HG03108 (cell line): Measurements from ENCODE around the gene RMC1.

ENCODE experiments used
- ATAC-seq: cut with Tn5 transposase; IDR thresholded peaks from one replicate; pipeline ENCODE4 v1.9.1; 2021; ENCODE audit warnings: moderate library complexity; ENCODE audit not compliant: unreplicated experiment

The RMC1 gene

DNA sequence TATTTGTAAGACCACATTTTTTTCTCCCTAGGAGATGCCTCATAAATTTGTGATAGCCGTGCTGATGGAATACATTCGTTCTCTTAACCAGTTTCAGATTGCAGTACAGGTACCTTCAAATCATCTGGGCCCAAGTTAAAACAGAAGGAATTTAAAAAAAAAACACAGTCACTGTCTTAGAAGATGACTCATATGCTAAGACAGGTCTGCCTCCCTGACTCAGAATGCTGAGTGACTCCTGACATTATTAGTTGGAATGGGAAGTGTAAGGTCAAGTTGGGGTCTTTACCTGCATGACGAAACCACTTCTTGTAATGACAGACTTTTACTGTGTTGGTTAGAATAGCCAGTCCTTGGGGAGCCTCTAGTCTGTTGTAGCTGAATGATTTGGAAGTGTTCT, 26.3 kb downstream of the RMC1 start:
- ATAC-seq: no peak

DNA sequence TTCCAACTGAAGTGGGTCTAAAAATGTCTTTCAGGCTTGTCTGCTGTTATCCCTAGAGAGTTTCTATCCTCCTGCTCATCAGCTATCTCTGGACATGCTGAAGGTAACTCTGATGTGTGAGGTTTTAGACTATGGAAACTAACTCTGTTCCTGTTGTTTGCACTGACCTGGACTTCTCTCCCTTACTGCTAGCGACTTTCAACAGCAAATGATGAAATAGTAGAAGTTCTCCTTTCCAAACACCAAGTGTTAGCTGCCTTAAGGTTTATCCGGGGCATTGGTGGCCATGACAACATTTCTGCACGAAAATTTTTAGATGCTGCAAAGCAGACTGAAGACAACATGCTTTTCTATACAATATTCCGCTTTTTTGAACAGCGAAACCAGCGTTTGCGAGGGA, 26.9 kb downstream of the RMC1 start:
- no peak for ATAC-seq

DNA sequence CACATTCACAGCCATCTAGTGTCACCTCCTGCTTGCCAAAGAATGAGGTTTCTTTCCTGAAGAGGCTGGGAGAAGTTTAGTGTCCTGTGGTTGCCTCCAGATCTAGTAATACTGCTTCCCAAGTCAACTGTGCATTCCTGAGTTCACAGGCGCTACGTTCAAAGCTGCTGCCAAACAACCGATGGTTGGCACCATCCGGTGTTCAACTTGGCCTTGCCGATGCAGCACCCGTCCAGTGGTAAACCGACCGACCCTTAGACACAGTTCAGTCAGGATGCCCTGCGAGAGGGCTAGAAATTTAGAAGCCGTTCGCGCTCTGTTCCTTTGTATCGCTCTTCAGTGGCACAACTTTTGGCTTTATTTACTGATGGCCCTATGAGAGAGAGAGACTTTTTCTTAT, 28.6 kb downstream of the RMC1 start:
- ATAC-seq: no peak

DNA sequence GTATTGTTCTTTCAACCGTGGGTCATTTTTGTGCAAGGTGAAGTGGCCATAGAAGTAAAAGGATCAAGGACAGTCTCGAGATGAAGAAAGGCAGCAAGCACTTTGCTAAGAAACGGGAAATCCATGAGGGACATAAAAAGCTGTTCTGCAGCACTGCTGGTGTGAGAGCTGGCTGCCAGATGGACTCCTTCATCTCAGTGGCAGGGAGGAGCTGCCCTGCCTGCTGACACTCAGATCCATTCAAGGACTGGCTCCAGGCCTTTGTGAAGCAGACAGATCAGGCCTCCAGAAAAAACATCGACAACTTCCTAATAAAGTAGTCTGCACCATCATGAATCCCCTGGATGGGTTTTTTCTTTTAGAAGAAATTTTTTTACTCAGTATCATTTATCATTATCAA, 29.5 kb downstream of the RMC1 start:
- no peak for ATAC-seq

DNA sequence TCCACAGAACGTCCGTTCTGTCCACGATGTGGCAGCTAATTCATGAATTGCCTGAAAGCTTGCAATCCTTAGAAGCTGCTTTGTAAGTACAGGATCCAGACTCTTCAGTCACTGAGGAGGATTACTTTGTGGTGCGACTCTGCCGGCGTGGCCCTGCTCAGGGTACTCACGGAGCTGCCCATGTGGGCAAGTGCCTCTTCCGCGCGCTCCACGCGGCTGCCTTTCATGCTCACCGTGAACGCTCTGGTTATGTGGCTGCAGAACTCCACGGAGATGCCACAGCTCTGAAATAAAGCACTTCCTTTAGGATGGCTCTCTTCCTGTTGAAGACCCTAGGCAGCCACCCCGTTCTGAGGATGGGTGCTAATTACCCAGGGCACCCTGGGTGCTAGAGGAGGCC, 31.0 kb downstream of the RMC1 start:
- no peak for ATAC-seq

DNA sequence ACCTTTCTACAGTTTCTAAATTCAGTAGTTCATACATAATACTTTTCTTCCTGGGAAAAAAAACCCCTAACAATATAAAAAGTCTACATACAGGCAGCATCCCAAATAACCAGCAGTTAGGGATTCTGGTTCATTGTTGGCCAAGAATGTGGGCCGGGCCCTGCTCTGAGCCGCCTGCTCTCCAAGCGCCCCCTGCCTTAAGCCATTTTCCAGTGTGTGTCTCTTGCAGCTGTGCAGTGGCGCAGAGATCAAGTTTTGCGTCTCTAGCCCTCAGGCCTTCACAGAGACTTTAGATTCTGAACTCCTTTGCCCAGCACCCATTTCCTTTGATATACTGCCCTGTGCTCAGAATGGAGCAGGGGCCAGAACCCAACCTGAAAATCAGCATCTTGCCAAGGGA, 32.9 kb downstream of the RMC1 start:
- ATAC-seq: no peak

DNA sequence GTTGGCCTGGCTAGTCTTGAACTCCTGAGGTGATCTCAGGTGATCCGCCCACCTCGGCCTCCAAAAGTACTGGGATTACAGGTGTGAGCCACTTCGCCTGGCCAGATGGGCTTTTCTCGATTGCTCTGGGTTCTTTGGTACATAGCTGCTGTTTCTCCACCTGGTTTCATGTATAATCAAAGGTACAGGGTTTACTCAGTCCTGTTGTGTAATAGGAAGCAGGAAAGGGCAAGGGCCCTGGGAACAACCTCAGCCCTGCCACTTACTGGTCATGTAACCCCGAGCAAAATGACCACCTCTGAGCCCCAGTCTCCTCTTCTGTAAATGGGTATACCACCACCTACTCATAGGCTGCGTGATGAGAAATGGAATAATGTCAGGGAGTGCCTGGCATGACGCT, 34.0 kb downstream of the RMC1 start:
- ATAC-seq: no peak

DNA sequence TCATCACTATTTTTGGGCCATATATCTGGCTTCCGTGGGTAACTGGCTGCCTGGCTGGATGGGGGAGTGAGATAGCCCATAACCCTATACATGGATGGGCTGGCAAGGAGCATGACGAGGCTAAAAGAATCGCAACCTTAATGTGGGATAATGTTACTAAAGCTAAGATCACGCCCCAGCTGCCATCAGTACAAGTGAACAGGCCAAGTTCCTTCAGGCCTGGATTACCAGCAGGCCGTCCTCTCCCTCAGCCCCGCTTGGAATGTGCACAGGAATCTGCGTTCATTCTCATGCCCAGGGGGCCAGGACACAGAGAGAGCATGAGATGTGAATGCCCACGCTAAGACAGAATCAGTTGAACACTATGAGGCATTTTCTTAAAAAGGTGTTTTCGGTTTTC, 34.7 kb downstream of the RMC1 start:
- ATAC-seq: no peak

DNA sequence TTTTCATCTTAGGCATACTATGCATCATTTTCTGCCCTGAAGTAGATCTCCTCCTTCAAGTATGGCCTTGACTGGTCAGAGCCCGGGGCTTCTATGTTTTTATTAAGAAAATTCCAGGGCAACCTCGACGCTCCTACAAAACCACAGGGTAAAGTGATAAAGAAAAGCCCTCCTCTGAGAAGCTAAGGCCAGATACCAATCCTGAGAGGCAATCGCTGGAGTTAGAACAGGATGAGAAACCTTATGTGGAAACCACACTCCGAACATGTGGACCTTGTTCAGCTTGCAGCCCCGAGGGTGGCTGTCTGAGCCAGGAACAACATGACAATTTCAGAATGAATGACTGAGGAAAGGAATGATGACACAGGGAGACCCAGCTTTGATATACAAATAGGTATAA, 35.6 kb downstream of the RMC1 start:
- no peak for ATAC-seq

DNA sequence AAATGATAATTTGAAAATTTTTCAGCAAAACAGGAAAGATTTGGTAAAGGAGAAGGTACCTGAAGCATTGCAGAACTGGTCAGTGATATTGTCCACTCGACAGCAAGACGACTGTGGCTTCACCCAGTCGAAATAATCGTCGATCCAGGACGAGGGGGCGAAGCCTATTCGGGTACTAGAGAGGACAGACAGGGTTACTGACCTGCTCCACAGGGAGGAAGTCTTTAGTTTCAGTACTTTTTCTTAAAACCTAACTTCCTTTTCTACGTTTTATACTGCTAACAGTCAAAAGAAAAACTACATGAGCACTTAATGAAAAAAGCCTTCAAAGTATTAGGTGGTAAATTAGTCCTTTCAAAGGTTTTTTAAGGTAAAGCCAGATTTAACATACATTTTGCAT, 36.0 kb downstream of the RMC1 start:
- no peak for ATAC-seq

DNA sequence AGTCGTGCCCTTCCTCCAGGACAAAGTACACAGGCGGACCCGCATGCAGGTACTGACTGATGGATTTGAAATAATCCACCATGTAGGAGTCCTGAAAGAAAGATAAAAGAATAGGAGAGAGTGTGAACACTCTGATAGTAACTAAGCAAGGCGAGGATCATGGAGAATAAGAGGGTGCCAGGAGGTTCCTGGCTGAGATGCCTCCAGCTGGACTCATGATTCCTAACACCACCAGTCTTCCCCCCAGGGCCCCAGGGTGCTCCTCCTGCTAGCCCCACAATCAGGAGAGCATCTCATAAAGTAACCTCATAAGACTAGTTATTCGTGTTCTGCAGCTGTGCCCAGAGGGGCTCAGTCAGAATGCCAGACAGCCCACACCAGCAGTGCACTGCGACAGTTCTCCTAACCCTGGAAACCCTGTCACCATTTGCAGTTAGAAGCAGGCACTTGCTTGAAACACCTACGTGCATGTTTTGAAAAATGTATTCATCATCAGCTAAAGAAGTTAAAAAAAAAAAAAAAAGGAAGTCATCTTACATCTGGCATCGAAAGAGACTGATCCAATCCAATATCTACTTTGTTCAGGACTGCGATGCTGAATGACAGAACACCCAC, 36.7 kb downstream of the RMC1 start:
- ATAC-seq: no peak

DNA sequence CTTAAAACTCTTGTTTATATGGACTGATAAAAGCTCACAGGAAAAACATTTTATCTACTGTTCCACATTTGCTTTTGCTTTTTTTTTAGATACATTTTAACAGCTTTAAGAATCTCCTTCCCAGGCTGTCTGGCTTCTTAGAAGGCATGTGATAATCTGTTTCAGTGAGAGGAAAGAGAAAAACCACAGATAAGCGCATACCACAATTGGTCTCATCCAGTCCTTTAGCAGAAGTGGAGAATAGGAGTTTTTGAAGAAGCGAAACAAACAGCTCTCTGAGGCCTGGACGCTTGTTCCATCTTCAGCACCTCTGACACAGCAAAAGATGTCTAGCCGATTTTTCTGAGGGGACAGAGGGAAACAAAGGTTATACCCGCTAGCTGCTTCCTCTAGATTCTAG, 37.6 kb downstream of the RMC1 start:
- peak; percentile 57 for ATAC-seq

DNA sequence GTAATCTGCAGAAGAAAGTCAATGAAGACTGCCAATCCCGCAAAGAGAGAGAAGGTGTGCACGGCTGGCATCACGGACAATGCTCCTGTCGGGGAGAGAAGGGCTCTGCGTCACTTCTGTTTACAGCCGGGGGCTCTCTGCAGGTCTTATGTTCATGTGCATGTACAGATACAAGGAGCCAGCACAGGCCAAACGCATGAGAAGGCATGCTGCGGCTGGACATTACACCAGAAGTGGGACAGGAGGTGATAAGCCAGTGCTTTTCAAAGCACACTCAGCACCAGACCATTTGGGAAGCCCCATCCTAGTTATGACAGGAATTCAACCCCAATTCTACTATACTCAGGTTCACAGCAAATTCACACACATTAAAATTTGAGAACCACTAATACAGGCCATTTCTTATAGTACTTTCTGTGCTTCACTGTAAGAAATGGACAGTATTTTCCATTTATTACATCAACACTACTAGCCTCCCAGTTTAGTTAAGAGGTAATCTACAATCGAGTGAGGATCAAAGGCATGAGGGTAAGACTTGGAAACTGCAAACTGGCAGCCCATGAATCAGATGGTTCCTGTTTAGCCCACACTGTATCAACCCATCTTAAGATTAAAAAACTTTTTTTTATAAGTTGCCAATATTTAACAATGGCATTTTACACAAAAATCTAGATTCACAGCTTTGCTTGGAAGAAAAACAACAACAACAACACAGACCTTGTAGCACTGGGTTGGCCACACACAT, 38.2 kb downstream of the RMC1 start:
- no peak for ATAC-seq

DNA sequence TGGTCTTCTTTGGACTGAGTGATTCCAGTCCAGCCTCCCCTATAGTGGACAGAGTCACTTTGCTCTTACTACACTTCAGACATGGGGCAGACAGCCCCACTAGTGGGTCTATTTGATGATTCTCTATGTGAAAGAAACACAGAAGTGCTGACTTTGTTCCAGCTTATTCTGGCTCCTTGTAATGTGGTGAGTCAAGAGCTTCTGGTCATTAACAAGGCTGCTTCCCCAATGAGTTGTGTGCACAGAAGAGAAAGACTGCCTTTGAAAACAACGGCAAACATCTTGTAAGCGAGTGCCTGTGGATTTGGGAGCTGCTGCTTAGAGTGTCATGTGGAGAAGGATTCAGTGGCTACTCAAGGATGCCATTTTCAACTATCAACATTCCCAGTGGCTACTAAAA, 39.1 kb downstream of the RMC1 start:
- ATAC-seq: no peak

DNA sequence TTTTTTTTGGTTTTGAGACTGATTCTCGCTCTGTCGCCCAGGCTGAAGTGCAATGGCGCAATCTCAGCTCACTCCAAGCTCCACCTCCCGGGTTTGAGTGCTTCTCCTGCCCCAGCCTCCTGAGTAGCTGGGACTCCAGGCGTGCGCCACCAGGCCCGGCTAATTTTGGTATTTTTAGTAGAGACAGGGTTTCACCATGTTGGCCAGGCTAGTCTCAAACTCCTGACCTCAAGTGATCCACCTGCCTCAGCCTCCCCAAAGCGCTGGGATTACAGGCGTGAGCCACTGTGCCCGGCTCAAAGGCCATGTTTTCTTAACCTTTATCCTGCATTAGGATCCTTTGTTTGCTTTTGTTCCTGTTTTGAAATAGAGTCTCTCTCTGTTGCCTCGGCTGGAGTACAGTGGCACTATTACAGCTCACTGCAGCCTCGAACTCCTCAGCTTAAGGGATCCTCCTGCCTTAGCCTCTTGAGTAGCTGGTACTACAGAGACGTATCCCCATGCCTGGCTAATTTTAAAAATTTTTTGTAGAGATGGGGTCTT, 42.0 kb downstream of the RMC1 start:
- no peak for ATAC-seq

DNA sequence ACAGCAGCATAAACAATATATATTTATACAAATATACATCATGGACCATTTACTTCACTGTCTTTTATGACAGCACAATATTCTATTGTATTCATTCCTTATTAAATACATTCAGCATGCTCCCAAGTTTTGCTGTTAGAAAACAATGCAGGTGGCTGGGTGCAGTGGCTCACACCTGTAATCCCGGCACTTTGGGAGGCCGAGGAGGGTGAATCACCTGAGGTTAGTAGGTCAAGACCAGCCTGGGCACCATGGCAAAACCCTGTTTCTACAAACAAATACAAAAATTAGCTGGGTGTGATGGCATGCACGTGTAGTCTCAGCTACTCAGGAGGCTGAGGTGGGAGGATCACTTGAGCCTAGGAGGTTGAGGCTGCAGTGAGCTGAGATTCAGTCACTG, 44.0 kb downstream of the RMC1 start:
- no peak for ATAC-seq

DNA sequence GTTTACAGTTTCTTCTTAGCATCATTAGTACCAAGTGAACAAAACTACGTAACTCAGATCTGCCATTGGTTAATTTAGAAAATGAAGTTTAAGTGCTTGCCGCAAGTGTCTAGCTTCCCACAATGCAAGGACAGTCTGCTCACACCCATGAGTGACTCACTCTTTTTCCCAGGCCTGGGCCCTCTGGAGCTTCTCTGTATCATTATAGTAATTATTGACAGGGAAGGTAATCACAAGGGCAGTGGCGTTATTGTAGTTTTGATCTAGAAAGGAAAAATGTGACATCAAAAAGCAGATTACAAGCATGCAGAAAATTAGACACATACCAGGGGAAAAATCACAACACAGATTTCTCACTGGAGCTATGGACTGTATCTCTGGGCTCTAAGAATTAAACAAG, 44.5 kb downstream of the RMC1 start:
- no peak for ATAC-seq

DNA sequence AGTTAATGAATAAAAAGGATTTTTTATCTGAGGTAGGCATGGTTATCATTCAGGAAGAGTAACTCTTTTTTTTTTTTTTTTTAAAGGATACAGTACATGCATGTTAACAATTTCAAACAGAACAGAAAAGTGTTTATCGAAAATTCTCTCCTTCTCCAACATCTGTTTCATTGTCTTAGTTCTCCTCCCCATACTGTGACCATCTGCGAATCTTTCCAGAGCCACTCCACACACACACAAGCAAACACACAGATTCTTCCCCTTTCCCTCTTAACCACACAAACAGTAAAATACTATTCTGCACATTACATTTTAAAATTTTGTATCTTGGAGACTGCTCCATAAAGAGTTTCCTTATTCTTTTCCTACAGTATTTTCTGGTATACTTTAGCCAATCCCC, 45.0 kb downstream of the RMC1 start:
- no peak for ATAC-seq

DNA sequence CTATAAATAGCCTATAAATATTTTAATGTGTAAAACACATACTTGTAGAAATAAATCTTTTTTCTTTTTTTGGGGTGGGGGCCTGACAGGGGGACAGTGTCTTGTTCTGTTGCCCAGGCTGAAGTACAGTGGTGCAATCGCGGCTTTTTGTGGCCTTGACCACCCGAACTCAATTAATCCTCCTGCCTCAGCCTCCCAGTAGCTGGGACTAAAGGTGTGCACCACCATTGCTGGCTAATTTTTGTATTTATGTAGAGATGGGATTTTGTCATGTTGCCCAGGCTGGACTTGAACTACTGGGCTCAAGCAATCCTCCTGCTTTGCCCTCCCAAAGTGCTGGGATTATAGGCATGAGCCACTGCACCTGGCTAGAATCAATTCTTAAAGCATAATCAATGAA, 45.4 kb downstream of the RMC1 start:
- no peak for ATAC-seq

DNA sequence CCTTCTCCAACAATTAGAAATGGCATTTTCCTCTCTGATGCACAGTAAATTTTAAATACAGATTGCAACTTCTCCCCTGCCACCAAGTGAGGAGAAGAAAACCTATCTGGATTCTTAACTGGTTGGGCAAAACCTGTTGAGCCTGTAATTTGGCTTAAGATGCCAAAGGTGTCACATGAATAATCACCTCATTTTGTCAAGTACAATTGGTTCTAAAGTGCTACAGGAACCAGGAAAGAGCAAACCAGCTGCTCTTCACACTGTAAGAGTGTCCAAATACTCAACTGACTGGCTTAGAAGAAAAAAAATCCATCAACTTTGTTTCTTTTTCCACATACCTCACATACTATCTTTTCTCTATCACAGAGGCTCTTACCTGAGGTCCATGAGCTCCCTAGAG, 47.6 kb downstream of the RMC1 start:
- ATAC-seq: no peak

DNA sequence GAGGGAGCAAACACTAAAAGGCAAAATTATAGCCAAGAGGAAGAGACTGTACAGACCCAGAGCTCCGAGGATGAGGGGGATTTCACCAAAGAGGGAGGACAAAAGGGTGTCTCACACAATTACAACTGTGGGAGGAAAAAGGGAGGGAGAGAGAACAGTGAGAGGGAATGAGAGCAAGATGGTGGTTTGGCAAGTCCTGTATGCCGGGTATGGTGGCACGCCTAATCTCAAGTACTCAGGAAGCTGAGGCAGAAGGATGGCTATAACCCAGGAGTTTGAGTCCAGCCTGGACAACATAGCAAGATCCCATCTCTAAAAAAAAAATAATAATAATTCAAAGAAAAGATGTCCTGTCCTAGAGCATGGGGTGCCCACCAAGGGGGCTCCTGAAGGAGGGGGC, 48.7 kb downstream of the RMC1 start:
- ATAC-seq: no peak

DNA sequence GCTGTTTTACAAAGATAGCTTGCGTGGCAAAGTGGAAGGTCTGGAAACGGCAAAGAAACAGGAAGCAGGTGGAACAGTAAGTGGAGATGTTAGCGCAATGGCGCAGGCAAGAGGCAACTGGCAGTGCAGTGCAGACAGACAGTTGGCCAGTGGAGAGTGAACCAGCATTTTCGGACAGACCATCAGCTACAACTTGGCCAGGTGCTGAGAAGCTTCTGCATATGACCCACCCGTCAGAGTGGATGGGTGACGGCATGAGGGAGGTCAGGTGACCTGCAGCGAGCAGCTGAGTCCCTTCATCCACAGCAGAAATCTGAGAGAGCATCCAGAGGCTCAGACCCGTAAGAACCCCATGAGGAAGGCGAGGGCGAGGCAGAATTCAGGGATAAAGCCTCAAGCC, 49.2 kb downstream of the RMC1 start:
- ATAC-seq: no peak

DNA sequence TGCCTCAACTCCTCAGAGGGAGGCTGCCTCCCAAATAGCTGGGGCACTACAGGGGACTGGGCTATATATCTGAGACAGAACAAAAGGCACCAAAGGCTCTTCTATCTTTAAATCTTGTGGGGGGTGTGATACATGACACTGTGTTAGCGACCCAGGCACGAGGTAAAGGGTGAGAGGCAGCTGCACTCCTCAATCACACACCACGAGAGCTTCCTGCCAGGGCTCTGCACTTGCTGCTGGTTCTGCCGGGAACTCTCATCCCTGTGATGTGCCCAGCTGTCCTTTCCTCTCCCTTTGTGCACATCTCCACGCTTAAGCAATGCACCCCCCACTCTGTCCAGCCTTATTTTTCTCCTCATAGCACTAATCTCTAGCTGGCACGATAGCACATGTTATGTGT, 50.6 kb downstream of the RMC1 start:
- ATAC-seq: no peak
